ENCODE results near the gene BNIP1.

GRCh38 chr5:173159256-173159655, 14.9 kb downstream of the BNIP1 start:
- no peak for TF ChIP-seq CTCF (conservative IDR thresholded peaks at IDR 0.05 in 1 of 2, IDR thresholded peaks at IDR 0.05 in 1 of 2; ENCODE audit: low read depth in 1 of 2, low read length in 2 of 2)
- TF ChIP-seq EZH2 (IDR thresholded peaks at IDR 0.05; ENCODE audit: low read length, missing control alignments) = no peak

Data from fibroblast of lung (primary cell).